Measurements from ENCODE around the gene MKLN1. TPM values are rescaled to one million over a fixed set of nuclear protein-coding genes. Genes with fewer than 3 reads are reported as not detected.
"Not testable (repeated sequence)": the region's sequence is repeated elsewhere in the genome, so short reads cannot be mapped to it uniquely, and the experiment has no call there.

The MKLN1 gene
- total RNA-seq, 2 donors from 2014 or later, result 27.4 to 28.5 TPM

DNA sequence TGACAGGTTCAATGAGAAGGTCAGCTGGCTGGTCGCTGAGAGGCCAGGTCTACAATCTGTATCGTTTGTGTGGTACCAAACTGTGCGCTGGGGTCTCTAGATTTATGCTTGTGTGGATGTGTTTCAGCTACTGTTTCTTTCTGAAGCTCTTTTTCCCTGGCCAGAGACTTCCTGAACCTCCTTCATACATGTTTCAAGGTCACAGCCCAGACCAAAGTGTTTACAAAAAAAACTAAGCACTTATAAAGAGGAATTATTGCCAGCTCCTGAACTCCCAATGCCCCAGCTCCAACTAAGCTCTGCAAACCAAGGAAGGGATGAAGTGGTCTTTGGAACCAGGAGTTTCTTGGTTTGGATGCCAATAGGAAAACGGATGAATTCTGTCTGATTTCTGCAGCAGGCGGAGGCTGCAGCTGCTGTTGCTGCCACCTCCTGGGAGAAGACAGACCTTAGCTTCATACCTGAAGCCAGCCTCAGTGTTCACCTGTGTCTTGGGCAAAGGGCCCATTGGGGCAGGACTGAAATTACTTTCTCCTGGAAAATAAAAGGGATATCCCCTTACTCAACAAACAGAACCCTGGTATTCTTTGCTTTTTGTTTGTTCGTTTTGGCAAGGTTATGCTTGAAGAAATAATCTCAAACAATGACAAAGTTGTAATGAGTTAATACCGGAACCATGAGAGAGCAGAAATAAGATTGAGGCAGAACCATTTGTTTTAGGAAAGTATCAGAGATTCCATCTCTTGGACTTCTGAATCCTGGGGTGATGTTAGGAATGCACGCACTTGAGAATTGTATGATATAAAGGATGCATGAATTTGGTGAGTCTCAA lies 24.6 kb upstream of the MKLN1 start:
- H3K4me3 ChIP-seq, result no peak overlapping the region
- peaks cover 0 to 42% of the 10 kb centered on the region in 2 donors for H3K4me1 ChIP-seq
- peaks cover 0 to 4% of the 10 kb centered on the region in 2 donors for H3K9me3 ChIP-seq
- DNase-seq (ENCODE audit: low spot score), result no peak
- H3K36me3 ChIP-seq, result no peaks in the 10 kb centered on the region
- no peaks in the 10 kb centered on the region for H3K27me3 ChIP-seq
- H3K27ac ChIP-seq, result peak overlapping the region; percentile 35 to 53
- TF ChIP-seq, protein P1, sequence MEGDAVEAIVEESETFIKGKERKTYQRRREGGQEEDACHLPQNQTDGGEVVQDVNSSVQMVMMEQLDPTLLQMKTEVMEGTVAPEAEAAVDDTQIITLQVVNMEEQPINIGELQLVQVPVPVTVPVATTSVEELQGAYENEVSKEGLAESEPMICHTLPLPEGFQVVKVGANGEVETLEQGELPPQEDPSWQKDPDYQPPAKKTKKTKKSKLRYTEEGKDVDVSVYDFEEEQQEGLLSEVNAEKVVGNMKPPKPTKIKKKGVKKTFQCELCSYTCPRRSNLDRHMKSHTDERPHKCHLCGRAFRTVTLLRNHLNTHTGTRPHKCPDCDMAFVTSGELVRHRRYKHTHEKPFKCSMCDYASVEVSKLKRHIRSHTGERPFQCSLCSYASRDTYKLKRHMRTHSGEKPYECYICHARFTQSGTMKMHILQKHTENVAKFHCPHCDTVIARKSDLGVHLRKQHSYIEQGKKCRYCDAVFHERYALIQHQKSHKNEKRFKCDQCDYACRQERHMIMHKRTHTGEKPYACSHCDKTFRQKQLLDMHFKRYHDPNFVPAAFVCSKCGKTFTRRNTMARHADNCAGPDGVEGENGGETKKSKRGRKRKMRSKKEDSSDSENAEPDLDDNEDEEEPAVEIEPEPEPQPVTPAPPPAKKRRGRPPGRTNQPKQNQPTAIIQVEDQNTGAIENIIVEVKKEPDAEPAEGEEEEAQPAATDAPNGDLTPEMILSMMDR (IDR thresholded peaks at IDR 0.05), result peak in 1 of 2 donors; percentile 77

DNA sequence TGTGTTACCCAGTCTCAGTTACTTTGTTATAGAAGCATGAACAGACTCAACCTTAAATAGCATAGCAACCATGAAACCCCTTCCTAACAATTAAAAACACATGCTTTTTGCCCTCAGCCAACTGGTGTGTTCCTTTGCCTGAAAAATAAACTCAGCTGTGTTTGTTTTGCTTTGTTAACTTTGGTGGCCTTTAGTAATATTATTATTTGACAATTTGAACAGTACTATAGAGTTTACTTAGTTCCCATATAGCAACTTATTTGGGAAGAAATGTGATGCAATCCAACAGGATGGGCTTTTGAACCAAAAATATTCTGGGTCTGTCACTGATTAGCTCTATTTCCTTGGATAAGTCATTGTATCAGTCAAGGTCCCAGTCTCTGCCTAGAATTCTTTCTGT lies 22.5 kb upstream of the MKLN1 start:
- no peak overlapping the region for H3K27ac ChIP-seq

DNA sequence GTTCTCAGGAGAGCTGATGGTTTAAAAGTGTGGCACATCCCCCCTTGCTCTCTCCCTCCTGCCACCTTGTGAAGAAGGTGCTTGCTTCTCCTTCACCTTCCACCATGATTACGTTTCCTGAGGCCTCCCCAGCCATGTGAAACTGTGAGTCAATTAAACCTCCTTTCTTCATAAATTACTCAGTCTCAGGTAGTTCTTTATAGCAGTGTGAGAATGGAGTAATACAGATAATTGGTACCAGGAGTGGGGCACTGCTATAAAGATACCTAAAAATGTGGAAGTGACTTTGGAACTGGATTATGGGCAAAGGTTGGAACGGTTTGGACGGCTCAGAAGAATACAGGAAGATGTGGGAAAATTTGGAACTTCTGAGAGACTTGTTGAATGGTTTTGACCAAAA lies 21.6 kb upstream of the MKLN1 start:
- not testable (repeated sequence) for H3K9me3 ChIP-seq; H3K36me3 ChIP-seq; DNase-seq (ENCODE audit: low spot score); H3K27me3 ChIP-seq; H3K27ac ChIP-seq; H3K4me3 ChIP-seq
- H3K4me1 ChIP-seq, result peaks cover 0 to 22% of the 10 kb centered on the region in 2 donors

More for the DNA sequence above, 22.5 kb upstream of the MKLN1 start:
- no peak for DNase-seq (ENCODE audit: low spot score)
- TF ChIP-seq, protein P1 (IDR thresholded peaks at IDR 0.05), result no peak
- H3K27me3 ChIP-seq, result no peaks in the 10 kb centered on the region
- H3K4me3 ChIP-seq, result no peak overlapping the region
- H3K4me1 ChIP-seq, result peaks cover 0 to 31% of the 10 kb centered on the region in 2 donors
- no peaks in the 10 kb centered on the region for H3K36me3 ChIP-seq
- peaks cover 0 to 4% of the 10 kb centered on the region in 2 donors for H3K9me3 ChIP-seq

DNA sequence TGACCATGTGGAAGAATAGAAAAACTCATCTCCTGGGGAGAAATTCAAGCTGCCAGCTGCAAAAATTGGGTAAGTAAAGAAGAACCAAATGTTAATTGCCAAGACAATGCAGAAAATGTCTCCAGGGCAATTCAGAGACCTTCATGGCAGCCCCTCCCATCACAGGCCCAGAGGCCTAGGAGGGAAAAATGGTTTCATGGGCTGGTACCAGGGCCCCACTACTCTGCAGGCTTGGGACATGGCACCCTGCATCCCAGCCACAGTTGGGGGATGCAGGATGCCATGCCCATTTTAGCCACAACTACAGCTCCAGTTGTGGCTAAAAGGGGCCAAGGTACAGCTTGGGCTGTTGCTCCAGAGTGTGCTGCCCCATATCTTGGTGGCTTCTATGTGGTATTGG lies 20.9 kb upstream of the MKLN1 start:
- TF ChIP-seq, protein P1 (IDR thresholded peaks at IDR 0.05), result no peak
- H3K36me3 ChIP-seq, result no peaks in the 10 kb centered on the region
- no peak overlapping the region for H3K4me3 ChIP-seq
- no peak for DNase-seq (ENCODE audit: low spot score)
- H3K4me1 ChIP-seq, result peaks cover 0 to 14% of the 10 kb centered on the region in 2 donors
- no peak overlapping the region for H3K27ac ChIP-seq
- no peaks in the 10 kb centered on the region for H3K27me3 ChIP-seq
- H3K9me3 ChIP-seq, result peaks cover 0 to 4% of the 10 kb centered on the region in 2 donors

DNA sequence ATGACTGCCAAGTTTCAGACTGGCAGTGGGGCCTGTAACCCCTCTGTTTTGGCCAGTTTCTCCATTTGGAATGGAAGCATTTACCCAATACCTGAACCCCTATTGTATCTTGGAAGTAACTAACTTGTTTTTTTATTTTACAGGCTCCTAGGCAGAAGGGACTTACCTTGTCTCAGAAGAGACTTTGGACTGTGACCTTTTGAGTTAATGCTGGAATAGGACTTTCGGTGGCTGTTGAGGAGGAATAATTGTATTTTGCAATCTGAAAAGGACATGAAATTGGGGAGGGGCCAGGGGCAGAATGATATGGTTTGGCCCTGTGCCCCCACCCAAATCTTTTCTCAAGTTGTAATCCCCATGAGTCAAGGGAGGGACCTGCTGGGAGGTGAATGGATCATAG lies 20.0 kb upstream of the MKLN1 start:
- no peaks in the 10 kb centered on the region for H3K36me3 ChIP-seq
- H3K27me3 ChIP-seq, result no peaks in the 10 kb centered on the region
- H3K4me3 ChIP-seq, result no peak overlapping the region
- H3K27ac ChIP-seq, result no peak overlapping the region
- peaks cover 0 to 4% of the 10 kb centered on the region in 2 donors for H3K9me3 ChIP-seq
- DNase-seq (ENCODE audit: low spot score), result no peak
- TF ChIP-seq, protein P1 (IDR thresholded peaks at IDR 0.05), result no peak
- H3K4me1 ChIP-seq, result peaks cover 0 to 8% of the 10 kb centered on the region in 2 donors

DNA sequence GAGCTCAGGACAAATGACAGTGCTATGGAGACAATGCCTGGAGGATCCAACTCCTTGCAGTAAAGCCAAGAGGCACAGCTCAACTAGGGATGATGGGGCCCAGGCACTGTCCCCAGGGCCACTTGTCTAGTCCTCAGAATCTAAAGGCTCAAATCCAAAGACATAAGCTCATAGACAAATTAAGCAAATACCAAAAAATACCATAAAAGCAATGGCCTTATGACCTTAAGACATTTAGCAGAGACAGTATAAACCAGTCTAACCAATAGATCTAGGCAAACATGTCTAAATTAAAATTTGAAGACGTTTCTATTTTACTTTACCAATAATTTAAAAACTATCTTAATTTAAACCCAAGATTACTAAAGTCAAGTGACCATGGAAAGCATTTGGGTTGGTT lies 14.8 kb upstream of the MKLN1 start:
- Histone ChIP-seq H3K4me3 (no peak overlapping the region), H3K4me1 (no peaks in the 10 kb centered on the region), H3K9me3 (no peaks in the 10 kb centered on the region), H3K27ac (no peak overlapping the region), H3K36me3 (no peaks in the 10 kb centered on the region), H3K27me3 (no peaks in the 10 kb centered on the region)
- no peak for DNase-seq (ENCODE audit: low spot score)
- TF ChIP-seq, protein P1 (IDR thresholded peaks at IDR 0.05), result no peak
